HEK293 (cell line): ENCODE data around the gene PHRF1.

ENCODE experiments used
- CTCF ChIA-PET: fragments of 350-600 bp; formaldehyde crosslinking; extraction: SDS; loops from one replicate; lab custom pipeline; 2021; ENCODE audit warnings: antibody characterized with exemption; lab: Yijun Ruan, JAX
- POLR2A ChIA-PET: fragments of 300-600 bp; formaldehyde crosslinking; extraction: SDS; loops from one replicate; lab custom pipeline; 2020; ENCODE audit warnings: antibody characterized with exemption, inconsistent platforms; lab: Yijun Ruan, JAX
- H3K27ac ChIP-seq: fragments of 200-500 bp; sonication (Bioruptor generic); 2 replicates; pipeline ENCODE4 v1.5.1; 2014; ENCODE audit warnings: low read depth, low read length, control low read depth, inconsistent platforms; ENCODE audit errors: extremely low read depth
- H3K36me3 ChIP-seq, 2 experiments: fragments of 200-500 bp in 1 of 2; sonication (Bioruptor generic) in 1 of 2; 1 replicate in 1 of 2; 2 replicates in 1 of 2; pipeline ENCODE4 v1.5.1; 2014 to 2017; ENCODE audit warnings: inconsistent platforms in 2 of 2, low read length in 2 of 2; ENCODE audit not compliant: control insufficient read depth in 2 of 2, insufficient read depth in 1 of 2
- H3K4me1 ChIP-seq: fragments of 200-500 bp; sonication (Bioruptor generic); 2 replicates; pipeline ENCODE4 v1.5.1; 2014; ENCODE audit warnings: mild to moderate bottlenecking, low read length, inconsistent platforms; ENCODE audit not compliant: control insufficient read depth, insufficient read depth
- H3K4me3 ChIP-seq: 2 replicates; pipeline ENCODE4 v1.5.1; 2011; ENCODE audit warnings: low read depth, mild to moderate bottlenecking, control low read depth, low read length, moderate library complexity
- H3K9me3 ChIP-seq: fragments of 200-500 bp; sonication (Bioruptor generic); 2 replicates; pipeline ENCODE4 v1.5.1; 2014; ENCODE audit warnings: low read depth, low read length, inconsistent platforms; ENCODE audit not compliant: control insufficient read depth, insufficient read depth
- BCL11A ChIP-seq: fragments of 450-650 bp; formaldehyde crosslinking; IDR thresholded peaks from 2 replicates; pipeline ENCODE4 v1.5.1; 2016; ENCODE audit warnings: low read depth, missing biosample characterization, missing genetic modification characterization
- MYNN ChIP-seq: fragments of 450-650 bp; formaldehyde crosslinking; IDR thresholded peaks from 2 replicates; pipeline ENCODE4 v1.5.1; 2016; ENCODE audit warnings: missing biosample characterization, missing genetic modification characterization, borderline replicate concordance
- ZNF132 ChIP-seq: fragments of 450-650 bp; formaldehyde crosslinking; IDR thresholded peaks from 2 replicates; pipeline ENCODE4 v1.5.1; 2017; ENCODE audit warnings: missing biosample characterization, missing genetic modification characterization, borderline replicate concordance
- ZNF169 ChIP-seq: fragments of 450-650 bp; formaldehyde crosslinking; IDR thresholded peaks from 2 replicates; pipeline ENCODE4 v1.5.1; 2016; ENCODE audit warnings: missing biosample characterization, missing genetic modification characterization
- ZNF175 ChIP-seq: fragments of 450-650 bp; formaldehyde crosslinking; IDR thresholded peaks from 2 replicates; pipeline ENCODE4 v1.5.1; 2016; ENCODE audit warnings: missing biosample characterization, missing genetic modification characterization
- ZNF239 ChIP-seq: fragments of 450-650 bp; formaldehyde crosslinking; IDR thresholded peaks from 2 replicates; pipeline ENCODE4 v1.5.1; 2016; ENCODE audit warnings: missing biosample characterization, missing genetic modification characterization
- ZNF37A ChIP-seq: fragments of 450-650 bp; IDR thresholded peaks from 2 replicates; pipeline ENCODE4 v1.5.1; 2018; ENCODE audit warnings: missing biosample characterization, missing genetic modification characterization
- ZNF416 ChIP-seq: fragments of 450-650 bp; formaldehyde crosslinking; IDR thresholded peaks from 2 replicates; pipeline ENCODE4 v1.5.1; 2016; ENCODE audit warnings: missing biosample characterization, missing genetic modification characterization
- ZNF433 ChIP-seq: fragments of 450-650 bp; formaldehyde crosslinking; IDR thresholded peaks from 2 replicates; pipeline ENCODE4 v1.5.1; 2016; ENCODE audit warnings: missing biosample characterization, missing genetic modification characterization, low read depth
- ZNF473 ChIP-seq: fragments of 450-650 bp; formaldehyde crosslinking; IDR thresholded peaks from 2 replicates; pipeline ENCODE4 v1.5.1; 2017; ENCODE audit warnings: missing biosample characterization, missing genetic modification characterization
- ZNF76 ChIP-seq: fragments of 450-650 bp; formaldehyde crosslinking; IDR thresholded peaks from 2 replicates; pipeline ENCODE4; 2016; ENCODE audit warnings: low read depth, missing biosample characterization, missing genetic modification characterization, borderline replicate concordance
- ZXDB ChIP-seq: fragments of 450-650 bp; formaldehyde crosslinking; IDR thresholded peaks from 2 replicates; pipeline ENCODE4 v1.5.1; 2016; ENCODE audit warnings: missing biosample characterization, missing genetic modification characterization
- TF ChIP-seq, protein P1 (sequence below): fragments of 450-650 bp; formaldehyde crosslinking; IDR thresholded peaks from 2 replicates; pipeline ENCODE4 v1.5.1; 2016; ENCODE audit warnings: missing biosample characterization, missing genetic modification characterization
- TF ChIP-seq, protein P2 (sequence below): fragments of 450-650 bp; formaldehyde crosslinking; optimal IDR thresholded peaks from 2 replicates; pipeline ENCODE3; 2016; ENCODE audit warnings: missing biosample characterization, mild to moderate bottlenecking, missing genetic modification characterization
- TF ChIP-seq, protein P3 (sequence below): fragments of 450-650 bp; IDR thresholded peaks from 2 replicates; pipeline ENCODE4 v1.5.1; 2018; ENCODE audit warnings: missing biosample characterization, mild to moderate bottlenecking, missing genetic modification characterization
- TF ChIP-seq, protein P4 (sequence below): fragments of 450-650 bp; formaldehyde crosslinking; IDR thresholded peaks from 2 replicates; pipeline ENCODE4 v1.5.1; 2016; ENCODE audit warnings: missing biosample characterization, missing genetic modification characterization

The PHRF1 gene

DNA sequence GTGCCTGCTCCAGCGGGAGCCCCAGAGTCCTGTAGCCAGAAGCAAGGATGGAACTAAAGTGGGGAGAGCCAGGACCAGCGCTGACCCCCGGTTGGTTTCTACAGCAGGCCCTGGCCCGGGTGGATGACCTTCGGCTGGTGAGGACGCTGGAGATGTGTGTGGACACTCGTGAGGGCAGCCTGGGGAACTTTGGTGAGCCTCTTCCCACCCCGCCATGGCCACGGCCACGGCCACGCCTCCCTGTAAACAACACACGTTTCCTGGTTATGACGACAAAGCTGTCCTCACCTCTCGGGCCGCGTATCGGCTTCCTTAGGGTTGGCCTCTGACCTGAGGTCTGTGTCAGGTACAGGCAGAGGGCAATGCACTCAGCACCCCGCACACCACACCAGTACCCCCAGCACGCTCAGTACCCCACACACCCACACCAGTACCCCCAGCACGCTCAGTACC lies 34.8 kb upstream of the PHRF1 start (continued):
- TF ChIP-seq, protein P1, sequence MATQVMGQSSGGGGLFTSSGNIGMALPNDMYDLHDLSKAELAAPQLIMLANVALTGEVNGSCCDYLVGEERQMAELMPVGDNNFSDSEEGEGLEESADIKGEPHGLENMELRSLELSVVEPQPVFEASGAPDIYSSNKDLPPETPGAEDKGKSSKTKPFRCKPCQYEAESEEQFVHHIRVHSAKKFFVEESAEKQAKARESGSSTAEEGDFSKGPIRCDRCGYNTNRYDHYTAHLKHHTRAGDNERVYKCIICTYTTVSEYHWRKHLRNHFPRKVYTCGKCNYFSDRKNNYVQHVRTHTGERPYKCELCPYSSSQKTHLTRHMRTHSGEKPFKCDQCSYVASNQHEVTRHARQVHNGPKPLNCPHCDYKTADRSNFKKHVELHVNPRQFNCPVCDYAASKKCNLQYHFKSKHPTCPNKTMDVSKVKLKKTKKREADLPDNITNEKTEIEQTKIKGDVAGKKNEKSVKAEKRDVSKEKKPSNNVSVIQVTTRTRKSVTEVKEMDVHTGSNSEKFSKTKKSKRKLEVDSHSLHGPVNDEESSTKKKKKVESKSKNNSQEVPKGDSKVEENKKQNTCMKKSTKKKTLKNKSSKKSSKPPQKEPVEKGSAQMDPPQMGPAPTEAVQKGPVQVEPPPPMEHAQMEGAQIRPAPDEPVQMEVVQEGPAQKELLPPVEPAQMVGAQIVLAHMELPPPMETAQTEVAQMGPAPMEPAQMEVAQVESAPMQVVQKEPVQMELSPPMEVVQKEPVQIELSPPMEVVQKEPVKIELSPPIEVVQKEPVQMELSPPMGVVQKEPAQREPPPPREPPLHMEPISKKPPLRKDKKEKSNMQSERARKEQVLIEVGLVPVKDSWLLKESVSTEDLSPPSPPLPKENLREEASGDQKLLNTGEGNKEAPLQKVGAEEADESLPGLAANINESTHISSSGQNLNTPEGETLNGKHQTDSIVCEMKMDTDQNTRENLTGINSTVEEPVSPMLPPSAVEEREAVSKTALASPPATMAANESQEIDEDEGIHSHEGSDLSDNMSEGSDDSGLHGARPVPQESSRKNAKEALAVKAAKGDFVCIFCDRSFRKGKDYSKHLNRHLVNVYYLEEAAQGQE (tag by site-specific recombination), result no peak
- TF ChIP-seq ZNF169 (tag by site-specific recombination), result no peak
- TF ChIP-seq, protein P2, sequence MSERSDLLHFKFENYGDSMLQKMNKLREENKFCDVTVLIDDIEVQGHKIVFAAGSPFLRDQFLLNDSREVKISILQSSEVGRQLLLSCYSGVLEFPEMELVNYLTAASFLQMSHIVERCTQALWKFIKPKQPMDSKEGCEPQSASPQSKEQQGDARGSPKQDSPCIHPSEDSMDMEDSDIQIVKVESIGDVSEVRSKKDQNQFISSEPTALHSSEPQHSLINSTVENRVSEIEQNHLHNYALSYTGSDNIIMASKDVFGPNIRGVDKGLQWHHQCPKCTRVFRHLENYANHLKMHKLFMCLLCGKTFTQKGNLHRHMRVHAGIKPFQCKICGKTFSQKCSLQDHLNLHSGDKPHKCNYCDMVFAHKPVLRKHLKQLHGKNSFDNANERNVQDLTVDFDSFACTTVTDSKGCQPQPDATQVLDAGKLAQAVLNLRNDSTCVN (tag by site-specific recombination), result no peak
- no peak for TF ChIP-seq ZNF433 (tag by site-specific recombination)
- no peak for TF ChIP-seq BCL11A
- TF ChIP-seq, protein P3, sequence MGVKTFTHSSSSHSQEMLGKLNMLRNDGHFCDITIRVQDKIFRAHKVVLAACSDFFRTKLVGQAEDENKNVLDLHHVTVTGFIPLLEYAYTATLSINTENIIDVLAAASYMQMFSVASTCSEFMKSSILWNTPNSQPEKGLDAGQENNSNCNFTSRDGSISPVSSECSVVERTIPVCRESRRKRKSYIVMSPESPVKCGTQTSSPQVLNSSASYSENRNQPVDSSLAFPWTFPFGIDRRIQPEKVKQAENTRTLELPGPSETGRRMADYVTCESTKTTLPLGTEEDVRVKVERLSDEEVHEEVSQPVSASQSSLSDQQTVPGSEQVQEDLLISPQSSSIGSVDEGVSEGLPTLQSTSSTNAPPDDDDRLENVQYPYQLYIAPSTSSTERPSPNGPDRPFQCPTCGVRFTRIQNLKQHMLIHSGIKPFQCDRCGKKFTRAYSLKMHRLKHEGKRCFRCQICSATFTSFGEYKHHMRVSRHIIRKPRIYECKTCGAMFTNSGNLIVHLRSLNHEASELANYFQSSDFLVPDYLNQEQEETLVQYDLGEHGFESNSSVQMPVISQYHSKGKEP (tag by site-specific recombination), result no peak
- TF ChIP-seq, all 188 proteins: peak for 0

DNA sequence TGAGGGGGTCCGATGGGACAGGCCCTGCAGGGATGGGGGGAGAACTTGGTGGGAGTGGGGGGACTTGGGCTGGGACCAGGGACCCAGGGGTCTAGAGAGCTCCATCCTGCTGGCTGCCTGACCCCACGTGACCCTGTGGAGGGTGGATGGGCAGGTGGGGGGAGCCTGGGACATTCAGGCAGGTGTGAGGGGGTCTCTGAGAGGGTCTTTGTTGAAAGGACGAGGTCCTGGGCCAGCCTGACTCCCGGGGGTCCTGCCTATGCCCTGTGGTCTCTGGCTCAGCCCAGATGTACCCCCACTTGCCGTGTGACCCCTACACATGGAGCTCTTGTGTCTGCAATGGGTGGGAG lies 31.5 kb upstream of the PHRF1 start:
- TF ChIP-seq ZNF132 (tag by site-specific recombination) (no peak), ZNF175 (tag by site-specific recombination) (no peak)
- POLR2A ChIA-PET, result no interaction called here

DNA sequence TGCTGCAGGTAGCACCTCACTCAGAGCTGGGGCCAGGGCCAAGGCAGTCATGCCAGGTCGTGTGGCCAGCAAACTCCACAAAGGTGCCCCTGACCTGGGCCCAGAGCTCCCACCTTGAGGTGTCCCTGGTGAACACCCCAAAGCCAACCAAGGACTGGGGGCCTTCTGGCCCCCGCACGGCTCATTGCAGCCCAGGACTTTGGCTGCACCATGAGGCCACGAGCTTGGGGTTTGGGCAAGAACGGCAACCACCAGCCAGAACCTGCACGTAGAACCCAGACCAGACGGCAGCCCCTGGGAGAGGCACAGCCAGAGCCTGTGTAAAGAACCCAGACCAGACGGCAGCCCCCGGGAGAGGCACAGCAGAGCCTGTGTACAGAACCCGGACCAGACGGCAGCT lies 31.1 kb upstream of the PHRF1 start:
- CTCF ChIA-PET, result interaction anchor here (1.0 kb wide), 2 partner anchors 8 to 178 kb away, joined by 3 read pairs; no protein-coding TSS in a partner anchor
- Histone ChIP-seq H3K4me1 (no peaks in the 10 kb centered on the region), H3K36me3 (no peaks in the 10 kb centered on the region), H3K27ac (no peak overlapping the region), H3K4me3 (no peak overlapping the region)
- POLR2A ChIA-PET, result interaction anchor here (0.6 kb wide), 1 partner anchor 141 kb away, joined by 6 read pairs; no protein-coding TSS in a partner anchor
- TF ChIP-seq MYNN (tag by site-specific recombination) (no peak), ZNF473 (tag by site-specific recombination) (no peak), ZXDB (tag by site-specific recombination) (no peak), ZNF416 (tag by site-specific recombination) (no peak), ZNF37A (tag by site-specific recombination) (no peak), ZNF76 (tag by site-specific recombination) (no peak), ZNF239 (tag by site-specific recombination) (no peak)
- TF ChIP-seq, protein P4, sequence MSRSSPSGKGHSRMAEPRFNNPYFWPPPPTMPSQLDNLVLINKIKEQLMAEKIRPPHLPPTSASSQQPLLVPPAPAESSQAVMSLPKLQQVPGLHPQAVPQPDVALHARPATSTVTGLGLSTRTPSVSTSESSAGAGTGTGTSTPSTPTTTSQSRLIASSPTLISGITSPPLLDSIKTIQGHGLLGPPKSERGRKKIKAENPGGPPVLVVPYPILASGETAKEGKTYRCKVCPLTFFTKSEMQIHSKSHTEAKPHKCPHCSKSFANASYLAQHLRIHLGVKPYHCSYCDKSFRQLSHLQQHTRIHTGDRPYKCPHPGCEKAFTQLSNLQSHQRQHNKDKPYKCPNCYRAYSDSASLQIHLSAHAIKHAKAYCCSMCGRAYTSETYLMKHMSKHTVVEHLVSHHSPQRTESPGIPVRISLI (tag by site-specific recombination), result no peak
- TF ChIP-seq, all 188 proteins: peak for 0
- no peaks in the 10 kb centered on the region for H3K9me3 ChIP-seq

More for the DNA sequence above, 31.5 kb upstream of the PHRF1 start:
- CTCF ChIA-PET, result interaction anchor here (1.0 kb wide), 2 partner anchors 9 to 179 kb away, joined by 3 read pairs; no protein-coding TSS in a partner anchor
- Histone ChIP-seq H3K27ac (no peak overlapping the region), H3K4me3 (no peak overlapping the region), H3K9me3 (no peaks in the 10 kb centered on the region), H3K36me3 (no peaks in the 10 kb centered on the region), H3K4me1 (no peaks in the 10 kb centered on the region)
